GM12878 (cell line): ENCODE measurements around the gene BORCS6. TPM values are rescaled to one million over a fixed set of nuclear protein-coding genes. Genes with fewer than 3 reads are reported as not detected.

Experiments used
- BMI1 ChIP-seq: fragments of 450-650 bp; IDR thresholded peaks from 2 replicates; pipeline ENCODE4 v1.6.1; 2016; ENCODE audit warnings: mild to moderate bottlenecking, moderate library complexity, borderline replicate concordance
- BRCA1 ChIP-seq: IDR thresholded peaks from 2 replicates; pipeline ENCODE4 v1.6.1; 2011; ENCODE audit warnings: low read depth, low read length, improper control_type of control experiment
- CREB1 ChIP-seq: IDR thresholded peaks from 2 replicates; pipeline ENCODE4 v1.6.1; 2012; ENCODE audit warnings: low read depth, mild to moderate bottlenecking, inconsistent platforms
- EGR1 ChIP-seq, 2 experiments: IDR thresholded peaks; 1 replicate in 1 of 2; 2 replicates in 1 of 2; pipeline ENCODE4 v1.6.1; 2011 to 2012; ENCODE audit warnings: low read depth in 2 of 2, low read length in 2 of 2, borderline replicate concordance in 1 of 2, mild to moderate bottlenecking in 1 of 2, moderate library complexity in 1 of 2
- GATAD2B ChIP-seq: fragments of 450-650 bp; conservative IDR thresholded peaks from 2 replicates; pipeline ENCODE4 v1.6.1; 2017; ENCODE audit warnings: low read depth, mild to moderate bottlenecking, moderate library complexity
- HDAC2 ChIP-seq: fragments of 200-600 bp; sonication (generic); IDR thresholded peaks from 2 replicates; pipeline ENCODE4 v1.6.1; 2017
- MEF2B ChIP-seq: fragments of 450-650 bp; IDR thresholded peaks from 2 replicates; pipeline ENCODE4 v1.6.1; 2018; ENCODE audit warnings: mild to moderate bottlenecking, moderate library complexity; ENCODE audit not compliant: partially characterized antibody, poor library complexity, severe bottlenecking
- MXI1 ChIP-seq: fragments of 150-350 bp; IDR thresholded peaks from 2 replicates; pipeline ENCODE4 v1.6.1; 2011; ENCODE audit warnings: low read depth, mild to moderate bottlenecking, inconsistent platforms, low read length, improper control_type of control experiment
- NBN ChIP-seq: fragments of 450-650 bp; IDR thresholded peaks from 2 replicates; pipeline ENCODE4 v1.6.1; 2016
- NFIC ChIP-seq: IDR thresholded peaks from 2 replicates; pipeline ENCODE4 v1.6.1; 2012; ENCODE audit warnings: low read depth, mild to moderate bottlenecking, inconsistent platforms, low read length, moderate library complexity
- PAX8 ChIP-seq: fragments of 450-650 bp; IDR thresholded peaks from 2 replicates; pipeline ENCODE4 v1.6.1; 2017; ENCODE audit warnings: mild to moderate bottlenecking, moderate library complexity
- PML ChIP-seq: IDR thresholded peaks from 2 replicates; pipeline ENCODE4 v1.6.1; 2012; ENCODE audit warnings: low read length, inconsistent platforms
- RBBP5 ChIP-seq: fragments of 200-600 bp; sonication (generic); conservative IDR thresholded peaks from 2 replicates; pipeline ENCODE4 v1.6.1; 2016
- SMAD5 ChIP-seq: IDR thresholded peaks from 2 replicates; pipeline ENCODE4 v1.6.1; 2016; ENCODE audit warnings: antibody characterized with exemption, low read depth
- SPI1 ChIP-seq: IDR thresholded peaks from 2 replicates; pipeline ENCODE4 v1.6.1; 2011; ENCODE audit warnings: low read depth, mild to moderate bottlenecking, low read length, moderate library complexity, borderline replicate concordance; ENCODE audit not compliant: insufficient read depth
- SREBF1 ChIP-seq: IDR thresholded peaks from 2 replicates; pipeline ENCODE4 v1.6.1; 2012; ENCODE audit warnings: mild to moderate bottlenecking, low read length
- SREBF2 ChIP-seq: IDR thresholded peaks from 2 replicates; pipeline ENCODE4 v1.6.1; 2012; ENCODE audit warnings: mild to moderate bottlenecking, low read length
- STAT1 ChIP-seq: fragments of 450-650 bp; conservative IDR thresholded peaks from 2 replicates; pipeline ENCODE4 v1.6.1; 2014; ENCODE audit warnings: antibody characterized with exemption, mild to moderate bottlenecking
- TCF3 ChIP-seq: IDR thresholded peaks from 2 replicates; pipeline ENCODE4 v1.6.1; 2012; ENCODE audit warnings: low read depth, mild to moderate bottlenecking, low read length, borderline replicate concordance; ENCODE audit not compliant: insufficient read depth
- TCF7 ChIP-seq: IDR thresholded peaks from 2 replicates; pipeline ENCODE4 v1.6.1; 2014; ENCODE audit warnings: antibody characterized with exemption, borderline replicate concordance
- ZNF217 ChIP-seq: fragments of 450-650 bp; IDR thresholded peaks from 2 replicates; pipeline ENCODE4 v1.6.1; 2017; ENCODE audit warnings: antibody characterized with exemption, mild to moderate bottlenecking
- ZSCAN29 ChIP-seq: fragments of 450-650 bp; IDR thresholded peaks from 2 replicates; pipeline ENCODE4 v1.6.1; 2017; ENCODE audit warnings: mild to moderate bottlenecking, moderate library complexity
- polyA plus RNA-seq, 11 experiments: library from polyadenylated mRNA; depleted of rRNA in 4 of 11; unstranded in 6 of 11; stranded (reverse) in 5 of 11; fragments of >200 nt; fragmentation: Nextera tagmentation in 4 of 11; fragmentation: Illumina TruSeq in 1 of 11; extraction: Ambion mirVana in 4 of 11; extraction: Trizol in 1 of 11; gene quantifications; 1 replicate in 1 of 11; 2 replicates in 10 of 11; pipeline versions ENCODE4 v1.2.1 to v1.2.3, GENCODE V29; 2011 to 2016; ENCODE audit warnings: inconsistent platforms in 2 of 11, missing spikeins in 2 of 11, low read depth in 1 of 11
- total RNA-seq, 4 experiments: library from RNA; depleted of rRNA in 3 of 4; stranded (reverse); fragments of >200 nt in 3 of 4; fragmentation: Illumina TruSeq in 1 of 4; extraction: Trizol in 1 of 4; gene quantifications; 2 replicates each; pipeline versions ENCODE4 v1.2.1 to v1.2.3, GENCODE V29; 2013 to 2021
- TF ChIP-seq, protein P1 (sequence below): fragments of 450-650 bp; conservative IDR thresholded peaks from 2 replicates; pipeline ENCODE4 v1.6.1; 2017; ENCODE audit warnings: mild to moderate bottlenecking, moderate library complexity
- TF ChIP-seq, protein P2 (sequence below): fragments of 450-650 bp; formaldehyde crosslinking; IDR thresholded peaks from 2 replicates; pipeline ENCODE4 v1.4.0; 2022; ENCODE audit warnings: mild to moderate bottlenecking, moderate library complexity
- TF ChIP-seq, protein P3 (sequence below): fragments of 450-650 bp; IDR thresholded peaks from 2 replicates; pipeline ENCODE4 v1.6.1; 2017; ENCODE audit warnings: borderline replicate concordance

The BORCS6 gene
- total and polyA plus RNA-seq, 10 of the 15 experiments (the other 5 are each of a cell fraction or from before 2014, with no cell fraction given), result 0.37 to 14.1 (median 6.7) TPM

DNA sequence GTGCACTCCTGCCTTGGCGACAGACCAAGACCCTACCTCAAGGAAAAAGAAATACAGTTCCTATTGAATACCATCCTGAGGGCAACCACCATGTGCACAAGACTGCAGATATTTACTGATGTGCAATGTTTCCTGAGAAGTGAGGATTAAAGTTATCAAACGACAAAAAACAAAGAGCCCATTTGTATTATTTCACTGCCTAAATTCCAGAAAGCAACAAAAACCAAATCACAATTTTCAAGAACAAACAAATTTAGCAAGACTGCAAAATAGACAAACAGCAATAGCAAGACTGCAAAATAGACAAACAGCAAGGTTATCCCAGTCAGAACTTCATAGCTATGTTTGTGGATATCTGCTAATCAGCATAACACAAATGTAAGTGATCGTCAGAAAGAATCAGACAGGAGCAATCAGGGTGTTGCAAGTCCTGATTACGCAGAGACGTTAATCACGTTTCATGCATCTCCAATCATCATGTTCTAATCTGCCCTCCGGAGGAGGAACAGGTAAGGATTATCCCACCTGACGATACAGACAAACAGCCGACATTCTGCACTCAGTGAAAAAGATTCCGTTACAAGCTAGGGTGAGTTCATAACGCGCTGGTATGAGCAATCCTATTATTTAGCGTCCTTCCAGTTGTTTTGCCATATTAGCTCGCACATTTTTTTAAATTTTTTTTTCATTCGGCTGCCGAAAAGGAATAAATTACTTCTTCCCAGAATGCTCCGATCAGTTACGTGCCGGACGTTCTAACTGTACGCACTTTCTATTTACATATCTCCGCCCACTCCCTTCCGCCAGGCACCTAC lies 16.7 kb downstream of the BORCS6 start (continued):
- TF ChIP-seq TCF3, result peak; percentile 100
- TF ChIP-seq SMAD5, result peak; percentile 100
- no peak for TF ChIP-seq BRCA1
- TF ChIP-seq, protein P1, sequence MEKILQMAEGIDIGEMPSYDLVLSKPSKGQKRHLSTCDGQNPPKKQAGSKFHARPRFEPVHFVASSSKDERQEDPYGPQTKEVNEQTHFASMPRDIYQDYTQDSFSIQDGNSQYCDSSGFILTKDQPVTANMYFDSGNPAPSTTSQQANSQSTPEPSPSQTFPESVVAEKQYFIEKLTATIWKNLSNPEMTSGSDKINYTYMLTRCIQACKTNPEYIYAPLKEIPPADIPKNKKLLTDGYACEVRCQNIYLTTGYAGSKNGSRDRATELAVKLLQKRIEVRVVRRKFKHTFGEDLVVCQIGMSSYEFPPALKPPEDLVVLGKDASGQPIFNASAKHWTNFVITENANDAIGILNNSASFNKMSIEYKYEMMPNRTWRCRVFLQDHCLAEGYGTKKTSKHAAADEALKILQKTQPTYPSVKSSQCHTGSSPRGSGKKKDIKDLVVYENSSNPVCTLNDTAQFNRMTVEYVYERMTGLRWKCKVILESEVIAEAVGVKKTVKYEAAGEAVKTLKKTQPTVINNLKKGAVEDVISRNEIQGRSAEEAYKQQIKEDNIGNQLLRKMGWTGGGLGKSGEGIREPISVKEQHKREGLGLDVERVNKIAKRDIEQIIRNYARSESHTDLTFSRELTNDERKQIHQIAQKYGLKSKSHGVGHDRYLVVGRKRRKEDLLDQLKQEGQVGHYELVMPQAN, result peak; percentile 86
- no peak for TF ChIP-seq PAX8
- TF ChIP-seq NBN, result peak; percentile 100
- TF ChIP-seq NFIC, result peak; percentile 98
- peak; percentile 72 for TF ChIP-seq MEF2B
- peak; percentile 77 for TF ChIP-seq GATAD2B
- peak; percentile 86; the same call in 1 of the 2 replicates for TF ChIP-seq ZSCAN29
- TF ChIP-seq PML, result peak; percentile 100
- no peak for TF ChIP-seq SREBF1
- no peak; the same call in 1 of the 2 replicates for TF ChIP-seq STAT1
- TF ChIP-seq HDAC2, result no peak
- TF ChIP-seq RBBP5, result no peak
- no peak for TF ChIP-seq SREBF2
- TF ChIP-seq TCF7, result peak; percentile 93
- TF ChIP-seq, protein P2, sequence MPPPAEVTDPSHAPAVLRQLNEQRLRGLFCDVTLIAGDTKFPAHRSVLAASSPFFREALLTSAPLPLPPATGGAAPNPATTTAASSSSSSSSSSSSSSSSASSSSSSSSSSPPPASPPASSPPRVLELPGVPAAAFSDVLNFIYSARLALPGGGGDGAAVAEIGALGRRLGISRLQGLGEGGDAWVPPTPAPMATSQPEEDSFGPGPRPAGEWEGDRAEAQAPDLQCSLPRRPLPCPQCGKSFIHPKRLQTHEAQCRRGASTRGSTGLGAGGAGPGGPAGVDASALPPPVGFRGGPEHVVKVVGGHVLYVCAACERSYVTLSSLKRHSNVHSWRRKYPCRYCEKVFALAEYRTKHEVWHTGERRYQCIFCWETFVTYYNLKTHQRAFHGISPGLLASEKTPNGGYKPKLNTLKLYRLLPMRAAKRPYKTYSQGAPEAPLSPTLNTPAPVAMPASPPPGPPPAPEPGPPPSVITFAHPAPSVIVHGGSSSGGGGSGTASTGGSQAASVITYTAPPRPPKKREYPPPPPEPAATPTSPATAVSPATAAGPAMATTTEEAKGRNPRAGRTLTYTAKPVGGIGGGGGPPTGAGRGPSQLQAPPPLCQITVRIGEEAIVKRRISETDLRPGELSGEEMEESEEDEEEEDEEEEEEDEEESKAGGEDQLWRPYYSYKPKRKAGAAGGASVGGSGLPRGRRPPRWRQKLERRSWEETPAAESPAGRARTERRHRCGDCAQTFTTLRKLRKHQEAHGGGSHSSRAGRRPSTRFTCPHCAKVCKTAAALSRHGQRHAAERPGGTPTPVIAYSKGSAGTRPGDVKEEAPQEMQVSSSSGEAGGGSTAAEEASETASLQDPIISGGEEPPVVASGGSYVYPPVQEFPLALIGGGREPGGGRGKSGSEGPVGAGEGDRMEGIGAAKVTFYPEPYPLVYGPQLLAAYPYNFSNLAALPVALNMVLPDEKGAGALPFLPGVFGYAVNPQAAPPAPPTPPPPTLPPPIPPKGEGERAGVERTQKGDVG (CRISPR knock-in tag), result peak; percentile 98
- peak; percentile 98 for TF ChIP-seq BMI1
- no peak; the same call in 1 of the 2 replicates for TF ChIP-seq MXI1
- TF ChIP-seq EGR1 (IDR thresholded peaks at IDR 0.05; ENCODE audit: borderline replicate concordance in 1 of 2, low read depth in 2 of 2, low read length in 2 of 2), result peak in 1 of 2 experiments; percentile 93; a peak in 2 of 3 replicates
- TF ChIP-seq CREB1, result peak; percentile 78
- TF ChIP-seq, protein P3, sequence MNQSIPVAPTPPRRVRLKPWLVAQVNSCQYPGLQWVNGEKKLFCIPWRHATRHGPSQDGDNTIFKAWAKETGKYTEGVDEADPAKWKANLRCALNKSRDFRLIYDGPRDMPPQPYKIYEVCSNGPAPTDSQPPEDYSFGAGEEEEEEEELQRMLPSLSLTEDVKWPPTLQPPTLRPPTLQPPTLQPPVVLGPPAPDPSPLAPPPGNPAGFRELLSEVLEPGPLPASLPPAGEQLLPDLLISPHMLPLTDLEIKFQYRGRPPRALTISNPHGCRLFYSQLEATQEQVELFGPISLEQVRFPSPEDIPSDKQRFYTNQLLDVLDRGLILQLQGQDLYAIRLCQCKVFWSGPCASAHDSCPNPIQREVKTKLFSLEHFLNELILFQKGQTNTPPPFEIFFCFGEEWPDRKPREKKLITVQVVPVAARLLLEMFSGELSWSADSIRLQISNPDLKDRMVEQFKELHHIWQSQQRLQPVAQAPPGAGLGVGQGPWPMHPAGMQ, result peak; percentile 46; the same call in 1 of the 2 replicates
- no peak; the same call in 1 of the 2 replicates for TF ChIP-seq SPI1
- TF ChIP-seq ZNF217, result 0 out of 2 replicates have a peak, but pooled peaks have one; percentile 33
